Kidney glomerular epithelial cell (primary cell): Measurements from ENCODE around the gene EPHB6.

Source experiments
- DNase-seq: peaks from one replicate; lab custom pipeline; 2025; lab: John Stamatoyannopoulos, UW

The EPHB6 gene

GRCh38 chr7:142854372-142855113, at the start of gene EPHB6:
TSS of gene EPHB6 (plus strand) at chr7:142855076. CDS start at chr7:142863228, 8,152 bp downstream.
- DNase-seq = peak; percentile 40

GRCh38 chr7:142805350-142806021, 49.4 kb upstream of the EPHB6 start:
- no peak for DNase-seq

GRCh38 chr7:142806022-142806356, 48.9 kb upstream of the EPHB6 start:
- DNase-seq = no peak

- no peak for DNase-seq
Observed at GRCh38 chr7:142806957-142807356, 47.9 kb upstream of the EPHB6 start.

- no peak for DNase-seq
Observed at GRCh38 chr7:142807855-142808460, 46.9 kb upstream of the EPHB6 start.

GRCh38 chr7:142808461-142808801, 46.4 kb upstream of the EPHB6 start:
- DNase-seq = no peak

- DNase-seq = no peak
Observed at GRCh38 chr7:142808802-142809583, 45.9 kb upstream of the EPHB6 start.

- DNase-seq = no peak
Observed at GRCh38 chr7:142809671-142810070, 45.2 kb upstream of the EPHB6 start.

- peak; percentile 24 for DNase-seq
Observed at GRCh38 chr7:142811154-142811737, 43.6 kb upstream of the EPHB6 start.

- DNase-seq = no peak
Observed at GRCh38 chr7:142812437-142813215, 42.2 kb upstream of the EPHB6 start.

- DNase-seq = no peak
Observed at GRCh38 chr7:142813226-142813625, 41.6 kb upstream of the EPHB6 start.

- no peak for DNase-seq
Observed at GRCh38 chr7:142813699-142814098, 41.2 kb upstream of the EPHB6 start.

- no peak for DNase-seq
Observed at GRCh38 chr7:142814451-142814850, 40.4 kb upstream of the EPHB6 start.

GRCh38 chr7:142815134-142815533, 39.7 kb upstream of the EPHB6 start:
- DNase-seq = no peak

- no peak for DNase-seq
Observed at GRCh38 chr7:142817506-142817905, 37.4 kb upstream of the EPHB6 start.

- no peak for DNase-seq
Observed at GRCh38 chr7:142819530-142819929, 35.3 kb upstream of the EPHB6 start.

GRCh38 chr7:142822714-142823113, 32.2 kb upstream of the EPHB6 start:
- DNase-seq = no peak

GRCh38 chr7:142827951-142828500, 26.9 kb upstream of the EPHB6 start:
- DNase-seq = no peak

GRCh38 chr7:142832417-142832816, 22.5 kb upstream of the EPHB6 start:
- no peak for DNase-seq

- DNase-seq = no peak
Observed at GRCh38 chr7:142833174-142834048, 21.5 kb upstream of the EPHB6 start.
